Fibroblast of the aortic adventitia (primary cell): Measurements from ENCODE around the gene MBOAT1. TPM values are rescaled to one million over a fixed set of nuclear protein-coding genes. Genes with fewer than 3 reads are reported as not detected.

Experiments
- DNase-seq: peaks from one replicate; pipeline ENCODE4 v3.0.0-alpha.2; 2010; ENCODE audit warnings: low read depth
- H3K4me3 ChIP-seq: 2 replicates; pipeline ENCODE4 v1.5.1; 2011; ENCODE audit warnings: low read depth, mild to moderate bottlenecking, control low read depth, low read length, moderate library complexity
- total RNA-seq: library from RNA; depleted of rRNA; stranded (reverse); fragments of >200 nt; gene quantifications from 2 replicates; pipeline ENCODE4 v1.2.3, GENCODE V29; 2012; ENCODE audit warnings: low replicate concordance
- TF ChIP-seq, protein P1 (sequence below): IDR thresholded peaks from 2 replicates; pipeline ENCODE4 v1.5.1; 2011; ENCODE audit warnings: mild to moderate bottlenecking, low read length, control low read depth, inconsistent platforms; ENCODE audit not compliant: insufficient read depth

MBOAT1 gene
- total RNA-seq, 1 donor: 5.0 TPM

GRCh38 chr6:20241102-20241501 lies 28.8 kb upstream of the MBOAT1 start:
- TF ChIP-seq, protein P1, sequence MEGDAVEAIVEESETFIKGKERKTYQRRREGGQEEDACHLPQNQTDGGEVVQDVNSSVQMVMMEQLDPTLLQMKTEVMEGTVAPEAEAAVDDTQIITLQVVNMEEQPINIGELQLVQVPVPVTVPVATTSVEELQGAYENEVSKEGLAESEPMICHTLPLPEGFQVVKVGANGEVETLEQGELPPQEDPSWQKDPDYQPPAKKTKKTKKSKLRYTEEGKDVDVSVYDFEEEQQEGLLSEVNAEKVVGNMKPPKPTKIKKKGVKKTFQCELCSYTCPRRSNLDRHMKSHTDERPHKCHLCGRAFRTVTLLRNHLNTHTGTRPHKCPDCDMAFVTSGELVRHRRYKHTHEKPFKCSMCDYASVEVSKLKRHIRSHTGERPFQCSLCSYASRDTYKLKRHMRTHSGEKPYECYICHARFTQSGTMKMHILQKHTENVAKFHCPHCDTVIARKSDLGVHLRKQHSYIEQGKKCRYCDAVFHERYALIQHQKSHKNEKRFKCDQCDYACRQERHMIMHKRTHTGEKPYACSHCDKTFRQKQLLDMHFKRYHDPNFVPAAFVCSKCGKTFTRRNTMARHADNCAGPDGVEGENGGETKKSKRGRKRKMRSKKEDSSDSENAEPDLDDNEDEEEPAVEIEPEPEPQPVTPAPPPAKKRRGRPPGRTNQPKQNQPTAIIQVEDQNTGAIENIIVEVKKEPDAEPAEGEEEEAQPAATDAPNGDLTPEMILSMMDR: no peak
- no peak for DNase-seq

GRCh38 chr6:20238688-20239587 lies 26.7 kb upstream of the MBOAT1 start:
- DNase-seq: no peak
- no peak overlapping the region for H3K4me3 ChIP-seq
- TF ChIP-seq, protein P1: no peak

More at GRCh38 chr6:20241102-20241501, 28.8 kb upstream of the MBOAT1 start:
- H3K4me3 ChIP-seq: no peak overlapping the region

DNA sequence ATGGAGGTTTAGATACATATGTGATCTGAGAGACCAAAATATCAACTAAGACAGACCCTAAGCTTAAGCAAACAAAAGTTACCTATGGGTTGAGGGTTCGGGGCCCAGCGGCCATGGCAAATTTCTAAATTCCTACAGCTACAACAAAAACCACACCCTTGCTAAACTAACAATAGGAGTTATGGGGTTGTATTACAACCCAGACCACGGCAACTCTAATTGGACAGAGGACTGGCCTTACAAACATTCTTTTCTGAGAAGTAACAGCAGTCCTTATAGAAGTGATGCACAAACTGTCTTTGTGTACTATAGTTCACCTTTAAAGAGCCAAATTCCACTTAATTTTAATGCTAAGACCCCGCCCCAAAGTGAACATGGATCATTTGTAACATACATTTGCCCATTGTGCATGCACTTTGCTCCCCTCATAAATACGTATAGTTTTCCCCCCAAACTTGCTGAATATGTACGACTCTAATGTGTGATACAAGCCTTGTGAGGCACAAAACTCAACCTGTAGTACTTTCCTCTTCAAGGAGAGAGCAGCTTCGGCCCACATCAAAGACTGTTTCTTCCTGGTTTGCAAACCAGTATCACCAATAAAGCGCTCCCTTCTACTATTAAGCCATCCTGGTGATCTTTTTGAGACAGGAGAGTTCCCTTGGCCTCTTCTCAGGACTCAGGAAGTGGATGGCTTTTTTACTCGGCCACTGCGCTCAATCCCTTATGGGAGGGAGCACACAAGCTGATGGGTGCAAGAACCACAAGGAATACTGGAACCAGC lies 25.6 kb upstream of the MBOAT1 start:
- no peak overlapping the region for H3K4me3 ChIP-seq
- TF ChIP-seq, protein P1: no peak
- DNase-seq: no peak

GRCh38 chr6:20236909-20237600 lies 24.8 kb upstream of the MBOAT1 start:
- no peak for DNase-seq
- H3K4me3 ChIP-seq: no peak overlapping the region
- TF ChIP-seq, protein P1: no peak

DNA sequence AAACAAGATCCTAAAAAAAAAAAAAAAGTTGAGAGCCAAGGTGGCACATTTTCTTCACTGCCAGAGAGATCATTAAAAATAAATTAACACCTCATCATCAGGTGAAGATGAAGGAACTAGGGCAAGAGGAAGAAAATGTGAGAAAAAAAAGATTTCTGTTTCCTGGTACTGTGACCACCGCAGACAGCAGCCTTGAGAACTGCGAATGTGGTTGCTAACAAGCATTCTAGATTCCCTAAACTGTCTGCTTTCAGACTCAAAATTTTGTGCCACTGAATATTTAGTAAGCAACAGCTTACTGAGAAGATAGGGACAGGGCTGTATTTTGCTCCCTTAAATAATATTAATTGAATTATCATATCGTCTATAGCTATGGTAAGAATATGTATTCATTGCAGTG lies 24.1 kb upstream of the MBOAT1 start:
- H3K4me3 ChIP-seq: no peak overlapping the region
- DNase-seq: no peak
- TF ChIP-seq, protein P1: no peak

- TF ChIP-seq, protein P1: no peak
- no peak overlapping the region for H3K4me3 ChIP-seq
- no peak for DNase-seq
Observed at GRCh38 chr6:20235041-20235440, 22.8 kb upstream of the MBOAT1 start.
